Immature natural killer cell (primary cell): Measurements from ENCODE around the gene MYH6. TPM values are rescaled to one million over a fixed set of nuclear protein-coding genes. Genes with fewer than 3 reads are reported as not detected.
"Not testable (repeated sequence)": the region's sequence is repeated elsewhere in the genome, so short reads cannot be mapped to it uniquely, and the experiment has no call there.

Experiments used
- DNase-seq, 3 donors: peaks; one replicate each; pipeline ENCODE4 v3.0.0; 2022; ENCODE audit warnings: mixed read lengths in 1 of 3
- H3K27ac Mint-ChIP-seq, 6 donors: one replicate each; pipeline ENCODE4 v1.8.0; 2020; ENCODE audit warnings: mixed read lengths in 6 of 6, mild to moderate bottlenecking in 5 of 6, inconsistent platforms in 4 of 6, moderate library complexity in 3 of 6
- H3K27me3 Mint-ChIP-seq, 3 donors: one replicate each; pipeline ENCODE4 v1.8.0; 2020 to 2021; ENCODE audit warnings: low read depth in 3 of 3, mild to moderate bottlenecking in 3 of 3, mixed read lengths in 3 of 3, moderate library complexity in 3 of 3, inconsistent platforms in 1 of 3
- H3K36me3 Mint-ChIP-seq, 3 donors: one replicate each; pipeline ENCODE4 v1.8.0; 2020; ENCODE audit warnings: mixed read lengths in 3 of 3, inconsistent platforms in 2 of 3, mild to moderate bottlenecking in 2 of 3
- H3K4me1 Mint-ChIP-seq, 2 donors: one replicate each; pipeline ENCODE4 v1.8.0; 2020; ENCODE audit warnings: inconsistent platforms in 2 of 2, mild to moderate bottlenecking in 2 of 2, mixed read lengths in 2 of 2, moderate library complexity in 1 of 2
- H3K4me3 Mint-ChIP-seq, 5 donors: one replicate each; pipeline ENCODE4 v1.8.0; 2020; ENCODE audit warnings: mild to moderate bottlenecking in 5 of 5, mixed read lengths in 5 of 5, inconsistent platforms in 3 of 5, moderate library complexity in 3 of 5
- H3K9me3 Mint-ChIP-seq, 6 donors: one replicate each; pipeline ENCODE4 v1.8.0; 2020; ENCODE audit warnings: mild to moderate bottlenecking in 6 of 6, mixed read lengths in 6 of 6, inconsistent platforms in 4 of 6, moderate library complexity in 3 of 6
- polyA plus RNA-seq, 3 donors: library from polyadenylated mRNA; unstranded; fragments of 300-500 nt; fragmentation: Illumina TruSeq; gene quantifications; one replicate each; pipeline ENCODE4 v1.2.3, GENCODE V29; 2021

Gene MYH6
- polyA plus RNA-seq, 3 donors from 2014 or later, result not detected

DNA sequence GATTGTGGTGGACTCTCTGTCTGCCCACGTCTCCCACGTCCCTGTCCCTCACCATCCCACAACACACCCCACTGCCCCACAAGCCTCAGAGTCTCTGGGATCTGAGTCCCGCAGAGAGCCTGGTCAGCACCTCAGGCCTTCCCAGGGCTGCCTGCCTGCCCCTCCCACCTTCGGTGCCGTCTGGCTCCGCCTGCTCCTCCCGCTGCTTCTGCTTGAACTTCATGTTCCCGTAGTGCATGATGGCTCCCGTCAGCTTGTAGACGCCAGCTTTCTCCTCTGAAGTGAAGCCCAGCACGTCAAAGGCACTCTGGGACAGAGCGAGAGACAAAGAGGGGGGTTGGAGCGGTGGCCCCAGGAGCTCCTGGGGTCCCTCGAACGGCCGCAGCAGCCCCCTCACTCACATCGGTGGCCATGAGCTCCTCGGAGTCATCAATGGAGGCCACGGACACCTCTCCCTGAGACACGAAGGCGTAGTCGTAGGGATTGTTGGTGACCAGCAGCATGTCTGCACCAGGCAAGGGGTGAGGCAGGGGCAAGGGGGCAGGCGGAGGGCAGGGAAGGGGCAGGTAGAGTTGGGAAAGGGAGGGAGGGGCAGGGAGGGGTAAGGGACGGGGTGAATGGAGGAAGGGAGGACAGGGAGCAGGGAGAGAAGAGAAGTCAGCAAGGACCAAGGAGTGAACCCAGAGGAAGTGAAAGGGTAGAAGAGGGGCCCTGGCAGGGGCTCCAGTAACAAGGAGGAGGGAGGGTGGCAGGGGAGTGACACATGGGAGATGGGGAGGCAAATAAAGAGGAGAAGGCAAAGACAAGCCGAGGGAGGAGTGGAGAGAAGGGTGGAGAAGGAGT lies 5.6 kb downstream of the MYH6 start:
- Mint-ChIP-seq H3K4me1 (no peaks in the 10 kb centered on the region), H3K9me3 (no peaks in the 10 kb centered on the region), H3K36me3 (no peaks in the 10 kb centered on the region), H3K27ac (no peak overlapping the region), H3K4me3 (no peak overlapping the region), H3K27me3 (peaks cover 0 to 3% (median 2%) of the 10 kb centered on the region in 3 donors)
- no peak for DNase-seq

DNA sequence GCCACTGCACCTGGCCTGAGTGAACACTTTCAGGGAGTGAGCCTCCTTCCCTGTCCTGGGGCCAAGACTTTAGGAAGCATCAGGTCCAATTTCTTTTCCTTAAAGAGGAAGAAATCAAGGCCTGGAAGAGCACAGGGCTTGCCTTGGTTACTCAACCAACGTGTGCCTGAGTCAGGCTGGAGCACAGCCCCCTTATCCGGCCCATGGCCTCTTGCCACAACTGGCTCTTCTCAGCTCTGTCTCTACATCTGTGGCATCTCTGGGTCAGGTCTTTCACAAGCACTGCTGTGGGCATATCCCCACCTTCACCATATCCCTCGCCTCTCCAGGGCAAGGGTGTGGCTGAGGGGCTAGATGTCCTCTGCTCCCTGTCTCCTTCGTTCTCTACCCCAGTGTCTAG lies 6.8 kb downstream of the MYH6 start:
- Mint-ChIP-seq H3K4me3 (no peak overlapping the region), H3K27ac (no peak overlapping the region), H3K9me3 (no peaks in the 10 kb centered on the region)

DNA sequence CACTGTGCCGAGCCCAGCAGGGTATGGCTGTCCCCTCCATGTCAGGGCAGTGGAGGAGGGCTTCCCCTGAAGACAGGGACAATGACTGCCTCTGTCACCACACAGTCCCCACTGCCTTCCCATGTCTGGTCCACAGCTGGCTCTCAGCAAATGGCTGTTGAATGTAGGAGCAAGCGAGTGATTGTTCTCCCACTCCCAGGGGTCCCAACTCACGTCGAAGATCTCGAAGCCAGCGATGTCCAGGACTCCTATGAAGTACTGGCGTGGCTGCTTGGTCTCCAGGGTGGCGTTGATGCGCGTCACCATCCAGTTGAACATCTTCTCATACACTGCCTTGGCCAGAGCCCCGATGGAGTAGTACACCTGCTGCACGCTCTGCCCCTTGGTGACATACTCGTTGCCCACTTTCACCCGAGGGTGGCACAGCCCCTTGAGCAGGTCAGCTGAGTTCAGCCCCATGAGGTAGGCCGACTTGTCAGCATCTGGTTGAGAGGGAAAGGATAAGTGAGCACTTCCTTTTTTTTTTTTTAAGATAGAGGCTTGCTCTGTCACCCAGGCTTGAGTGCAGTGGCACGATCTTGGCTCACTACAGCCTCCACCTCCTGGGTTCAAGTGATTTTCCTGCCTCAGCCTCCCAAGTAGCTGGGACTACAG lies 7.5 kb downstream of the MYH6 start:
- not testable (repeated sequence) for H3K4me1 Mint-ChIP-seq

More for the DNA sequence above, 6.8 kb downstream of the MYH6 start:
- H3K4me1 Mint-ChIP-seq, result no peaks in the 10 kb centered on the region
- DNase-seq, result no peak
- no peaks in the 10 kb centered on the region for H3K36me3 Mint-ChIP-seq
- H3K27me3 Mint-ChIP-seq, result peaks cover 0 to 3% (median 2%) of the 10 kb centered on the region in 3 donors

DNA sequence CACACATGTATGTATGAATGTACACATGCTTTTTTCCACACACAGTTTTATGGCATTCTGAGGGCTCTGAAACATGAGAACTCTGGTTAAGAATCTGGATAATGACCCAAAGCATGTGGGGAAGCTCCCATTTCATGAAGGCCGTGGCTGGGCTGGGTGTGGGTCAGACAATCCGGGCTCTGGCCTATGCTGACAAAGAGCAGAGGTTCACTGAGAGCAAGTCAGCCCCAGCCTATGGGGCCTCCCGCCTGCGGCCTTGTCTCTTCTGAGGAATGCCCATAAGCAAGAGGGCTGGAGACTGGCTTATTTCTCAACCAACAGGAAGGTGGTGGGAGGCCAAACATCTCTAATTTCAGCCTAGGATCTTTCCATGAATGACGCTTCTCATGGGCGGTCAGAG lies 8.5 kb downstream of the MYH6 start:
- DNase-seq, result no peak
- Mint-ChIP-seq H3K27me3 (peaks cover 0 to 3% (median 3%) of the 10 kb centered on the region in 3 donors), H3K4me3 (no peak overlapping the region), H3K9me3 (no peaks in the 10 kb centered on the region), H3K27ac (no peak overlapping the region), H3K4me1 (no peaks in the 10 kb centered on the region), H3K36me3 (no peaks in the 10 kb centered on the region)

More for the DNA sequence above, 7.5 kb downstream of the MYH6 start:
- not testable (repeated sequence) for H3K27ac Mint-ChIP-seq, H3K27me3 Mint-ChIP-seq, H3K36me3 Mint-ChIP-seq, H3K4me3 Mint-ChIP-seq, DNase-seq, H3K9me3 Mint-ChIP-seq

DNA sequence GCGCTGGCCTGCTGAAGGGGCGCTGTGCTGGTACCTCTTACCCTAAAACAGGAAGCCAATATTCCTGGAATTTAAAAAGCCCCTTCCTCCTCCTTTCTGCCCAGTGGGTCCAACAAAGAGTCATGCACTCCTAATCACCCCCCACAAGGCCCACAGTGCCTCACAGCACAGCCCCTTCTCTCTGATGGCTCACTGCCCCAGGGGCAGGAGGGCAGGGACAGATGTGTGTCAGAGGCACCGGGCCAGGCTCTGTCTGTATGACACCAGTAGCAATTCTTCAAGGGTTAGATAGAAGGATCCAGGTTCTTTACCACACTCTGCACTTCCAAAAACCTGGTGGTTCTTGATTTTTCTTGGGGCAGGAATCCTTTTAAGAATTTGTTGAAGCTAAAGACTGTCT lies 8.9 kb downstream of the MYH6 start:
- DNase-seq, result no peak
- Mint-ChIP-seq H3K4me3 (no peak overlapping the region), H3K9me3 (no peaks in the 10 kb centered on the region), H3K4me1 (no peaks in the 10 kb centered on the region), H3K27me3 (peaks cover 0 to 3% (median 3%) of the 10 kb centered on the region in 3 donors), H3K36me3 (no peaks in the 10 kb centered on the region), H3K27ac (no peak overlapping the region)

DNA sequence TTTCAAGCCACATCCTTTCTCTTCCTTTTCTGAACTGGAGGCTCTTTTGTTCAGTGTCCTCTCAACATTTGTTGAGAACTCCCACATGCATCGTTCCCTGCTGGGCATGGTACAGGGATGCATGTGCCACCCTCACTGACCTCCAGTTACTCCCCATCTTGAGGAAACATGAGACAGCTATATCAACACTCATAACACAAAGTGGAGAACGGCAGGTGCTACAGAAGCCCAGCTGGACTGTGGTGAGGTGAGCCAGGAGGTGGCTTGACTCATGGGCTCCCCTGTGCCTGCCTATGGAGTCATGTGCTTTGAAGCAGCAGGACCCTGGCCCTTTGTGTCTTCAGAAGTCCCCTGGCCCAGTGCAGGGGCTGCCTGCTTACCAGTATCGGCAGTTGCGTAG lies 9.7 kb downstream of the MYH6 start:
- H3K36me3 Mint-ChIP-seq, result no peaks in the 10 kb centered on the region
- H3K4me1 Mint-ChIP-seq, result no peaks in the 10 kb centered on the region
- no peak for DNase-seq
- H3K27ac Mint-ChIP-seq, result no peak overlapping the region
- H3K9me3 Mint-ChIP-seq, result no peaks in the 10 kb centered on the region
- peaks cover 0 to 5% (median 3%) of the 10 kb centered on the region in 3 donors for H3K27me3 Mint-ChIP-seq
- H3K4me3 Mint-ChIP-seq, result no peak overlapping the region

DNA sequence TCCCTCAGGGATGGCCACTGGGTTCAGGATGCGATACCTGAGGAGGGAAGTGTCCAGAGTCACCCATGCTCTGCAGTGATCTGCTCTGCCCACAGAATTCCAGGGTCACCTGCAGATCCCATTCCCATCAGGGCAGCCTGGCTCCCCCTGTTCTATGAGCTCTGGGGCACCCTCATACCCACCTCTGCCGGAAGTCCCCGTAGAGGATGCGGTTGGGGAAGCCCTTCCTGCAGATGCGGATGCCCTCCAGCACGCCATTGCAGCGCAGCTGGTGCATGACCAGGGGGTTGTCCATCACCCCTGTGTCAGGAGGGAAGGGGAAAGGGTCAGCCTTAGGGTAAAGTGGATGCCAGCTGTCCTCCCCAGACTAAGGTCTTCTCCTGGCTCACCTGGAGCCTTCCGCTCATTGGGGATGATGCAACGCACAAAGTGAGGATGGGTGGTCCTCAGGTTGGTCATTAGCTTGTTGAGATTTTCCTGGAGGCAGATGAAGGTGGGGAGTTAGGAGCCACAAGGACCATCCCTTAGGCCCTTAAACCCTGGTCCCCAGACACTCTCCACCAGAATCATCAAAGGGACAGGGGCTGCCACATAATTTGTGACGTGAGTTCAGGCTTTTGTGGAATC lies 11.2 kb downstream of the MYH6 start:
- Mint-ChIP-seq H3K27me3 (peaks cover 0 to 5% (median 5%) of the 10 kb centered on the region in 3 donors), H3K4me1 (no peaks in the 10 kb centered on the region), H3K27ac (no peak overlapping the region), H3K9me3 (no peaks in the 10 kb centered on the region), H3K4me3 (no peak overlapping the region), H3K36me3 (no peaks in the 10 kb centered on the region)
- no peak for DNase-seq

DNA sequence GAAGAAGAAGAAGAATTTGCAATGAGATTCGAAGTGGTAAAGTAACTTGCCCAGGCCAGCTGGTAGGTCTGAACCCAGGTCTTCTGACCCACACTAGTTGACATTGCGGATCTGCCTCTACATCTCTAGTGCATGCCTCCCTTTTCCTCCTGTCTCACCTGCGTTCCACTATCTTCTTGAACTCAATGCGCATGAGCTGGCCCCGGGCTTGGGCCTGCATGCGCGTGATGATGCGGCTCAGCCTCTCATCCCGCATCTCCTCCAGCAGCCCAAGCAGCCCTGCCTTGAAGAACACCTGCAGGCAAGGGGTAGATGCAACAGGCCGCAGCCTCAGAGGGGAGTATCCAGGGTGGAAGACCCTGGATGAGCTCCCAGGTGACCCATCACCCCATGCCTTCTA lies 11.9 kb downstream of the MYH6 start:
- Mint-ChIP-seq H3K4me3 (no peak overlapping the region), H3K27me3 (peaks cover 0 to 5% (median 5%) of the 10 kb centered on the region in 3 donors), H3K4me1 (no peaks in the 10 kb centered on the region), H3K9me3 (no peaks in the 10 kb centered on the region), H3K36me3 (no peaks in the 10 kb centered on the region), H3K27ac (no peak overlapping the region)
- DNase-seq, result no peak

DNA sequence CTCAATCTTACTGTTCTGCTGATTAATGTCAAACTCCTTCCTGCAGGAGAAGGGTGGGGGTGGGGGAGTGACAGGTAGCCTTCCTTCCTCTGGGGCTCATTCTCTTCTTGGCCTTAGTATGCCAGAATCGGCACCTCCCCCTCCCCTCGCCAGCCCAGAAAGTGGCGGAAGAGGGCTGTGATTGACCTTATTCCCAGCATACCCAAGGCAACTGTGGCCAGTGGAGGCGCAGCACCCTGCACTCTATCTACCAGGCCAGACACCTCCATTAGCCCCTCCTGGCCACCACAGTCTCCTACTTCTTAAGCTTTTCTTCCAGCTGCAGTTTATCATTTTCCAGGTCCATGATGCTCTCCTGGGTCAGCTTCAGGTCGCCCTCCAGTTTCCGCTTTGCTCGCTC lies 15.5 kb downstream of the MYH6 start:
- Mint-ChIP-seq H3K4me3 (no peak overlapping the region), H3K4me1 (no peaks in the 10 kb centered on the region), H3K36me3 (no peaks in the 10 kb centered on the region), H3K9me3 (no peaks in the 10 kb centered on the region), H3K27me3 (peaks cover 0 to 6% (median 5%) of the 10 kb centered on the region in 3 donors), H3K27ac (no peak overlapping the region)
- DNase-seq, result no peak

DNA sequence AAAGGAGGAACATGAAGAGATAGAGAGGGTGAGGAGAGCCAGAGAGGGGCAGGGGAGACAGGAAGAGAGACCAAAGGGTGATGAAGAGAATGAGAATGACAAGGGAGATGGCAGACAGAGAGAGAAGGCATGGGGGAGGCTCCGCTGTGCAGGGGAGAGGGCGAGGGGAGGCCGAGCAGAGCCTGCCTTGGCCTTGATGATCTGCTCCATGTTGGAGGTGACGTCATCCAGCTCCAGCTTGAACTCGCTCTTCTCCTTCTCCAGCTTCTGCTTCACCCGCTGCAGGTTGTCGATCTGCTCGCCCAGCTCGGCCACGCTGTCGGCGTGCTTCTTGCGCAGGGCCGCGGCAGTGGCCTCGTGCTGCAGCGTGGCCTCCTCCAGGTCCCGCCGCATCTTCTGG lies 18.2 kb downstream of the MYH6 start:
- H3K4me3 Mint-ChIP-seq, H3K9me3 Mint-ChIP-seq, H3K4me1 Mint-ChIP-seq, H3K27ac Mint-ChIP-seq, DNase-seq, H3K27me3 Mint-ChIP-seq, H3K36me3 Mint-ChIP-seq: not testable (repeated sequence)

DNA sequence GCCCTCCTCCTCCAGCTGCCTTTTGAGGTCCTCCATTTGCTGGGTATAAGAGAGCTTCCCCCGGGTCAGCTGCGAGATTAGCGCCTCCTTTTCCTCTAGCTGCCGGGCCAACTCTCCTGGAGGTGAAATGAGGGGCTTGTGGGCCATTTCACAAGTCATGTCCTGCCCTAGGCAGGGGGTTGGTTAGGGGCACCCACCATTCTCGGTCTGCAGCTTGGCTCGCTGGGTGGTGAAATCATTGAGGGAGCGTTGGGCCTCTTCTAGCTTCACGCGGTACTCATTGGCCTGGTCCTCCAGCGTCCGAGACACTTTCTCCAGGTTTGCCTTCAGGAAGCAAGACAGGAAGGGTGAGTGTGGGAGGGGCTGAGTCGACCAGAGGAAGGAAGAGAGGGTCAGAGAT lies 18.7 kb downstream of the MYH6 start:
- H3K9me3 Mint-ChIP-seq, result no peaks in the 10 kb centered on the region
- no peaks in the 10 kb centered on the region for H3K4me1 Mint-ChIP-seq
- H3K27me3 Mint-ChIP-seq, result peaks cover 0 to 9% (median 4%) of the 10 kb centered on the region in 3 donors
- no peaks in the 10 kb centered on the region for H3K36me3 Mint-ChIP-seq
- no peak for DNase-seq
- no peak overlapping the region for H3K27ac Mint-ChIP-seq
- H3K4me3 Mint-ChIP-seq, result no peak overlapping the region

DNA sequence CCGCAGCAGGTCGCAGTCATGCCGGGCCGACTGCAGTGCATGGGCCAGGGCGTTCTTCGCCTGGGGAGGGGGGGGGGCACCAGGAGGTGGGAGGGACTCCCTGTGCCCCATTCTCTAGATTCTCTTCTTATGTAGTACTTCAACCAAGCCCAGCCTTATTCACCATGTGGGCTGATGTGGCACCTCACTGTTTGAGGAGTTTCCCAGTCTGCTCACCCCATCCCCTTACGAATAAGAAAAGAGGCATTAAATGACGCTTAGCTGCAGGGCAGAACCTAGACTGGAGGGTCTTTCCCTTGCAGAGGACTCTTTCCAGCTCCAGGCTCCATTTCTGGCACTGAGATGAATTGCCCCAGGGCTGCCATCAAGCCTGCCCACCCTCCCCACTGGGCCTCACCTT lies 19.1 kb downstream of the MYH6 start:
- no peaks in the 10 kb centered on the region for H3K4me1 Mint-ChIP-seq
- H3K36me3 Mint-ChIP-seq, result no peaks in the 10 kb centered on the region
- no peaks in the 10 kb centered on the region for H3K9me3 Mint-ChIP-seq
- peaks cover 2 to 9% (median 4%) of the 10 kb centered on the region in 3 donors for H3K27me3 Mint-ChIP-seq
- no peak for DNase-seq
- H3K27ac Mint-ChIP-seq, result no peak overlapping the region
- no peak overlapping the region for H3K4me3 Mint-ChIP-seq

DNA sequence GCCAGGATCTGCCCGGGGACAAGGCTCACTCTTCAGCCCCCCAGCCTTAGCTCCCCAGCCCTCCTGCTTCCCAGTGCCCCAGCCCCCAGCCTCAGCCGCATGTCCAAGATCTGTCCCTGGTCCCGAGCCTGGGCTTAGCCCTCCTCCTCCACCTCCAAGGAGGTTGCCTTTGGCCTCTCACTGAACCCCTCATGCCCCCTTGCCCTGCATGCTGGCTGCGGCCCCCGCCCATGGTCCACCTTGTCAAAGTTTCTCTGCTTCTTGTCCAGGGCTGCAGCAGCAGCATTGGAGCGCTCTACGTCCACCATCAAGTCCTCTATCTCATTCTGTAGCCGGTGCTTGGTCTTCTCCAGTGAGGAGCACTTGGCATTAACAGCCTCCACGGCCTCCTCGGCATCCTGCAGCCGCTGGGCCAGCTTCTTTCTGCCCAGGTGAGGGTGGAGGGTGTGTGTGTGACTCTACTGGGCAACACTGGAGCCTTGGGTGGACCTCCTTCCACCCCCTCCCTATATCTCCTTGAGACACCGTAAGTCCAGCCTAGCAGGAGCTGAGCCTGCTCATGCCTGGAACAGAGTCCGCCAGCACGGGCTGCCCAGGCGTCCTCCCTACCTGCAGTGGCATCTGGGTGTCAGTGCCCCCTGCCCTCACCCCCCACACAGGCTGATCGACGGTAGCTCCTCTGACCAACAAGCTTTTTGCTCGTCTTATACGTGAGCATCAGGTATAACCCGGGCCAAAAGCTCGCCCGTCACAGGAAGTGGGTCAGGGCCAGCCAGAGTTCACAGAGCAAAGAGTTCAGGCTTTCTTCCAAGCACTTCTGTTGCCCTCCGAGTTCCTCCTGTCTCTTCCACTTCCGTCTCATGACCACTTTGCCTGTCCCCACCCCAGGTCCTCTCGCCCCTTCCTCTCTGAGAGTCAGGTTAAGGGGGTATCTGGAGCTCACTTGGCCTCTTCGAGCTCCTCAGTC lies 19.9 kb downstream of the MYH6 start:
- Mint-ChIP-seq H3K27me3 (peaks cover 2 to 9% (median 2%) of the 10 kb centered on the region in 3 donors), H3K4me3 (no peak overlapping the region), H3K36me3 (no peaks in the 10 kb centered on the region), H3K4me1 (no peaks in the 10 kb centered on the region), H3K27ac (no peak overlapping the region), H3K9me3 (no peaks in the 10 kb centered on the region)
- no peak for DNase-seq
